HS-27A (cell line): ENCODE data around the gene OR2T35.

Experiments
- DNase-seq: peaks from one replicate; pipeline ENCODE4 v3.0.0-alpha.2; 2012; ENCODE audit warnings: low read depth, missing footprints

OR2T35 gene

GRCh38 chr1:248625971-248626370, 19.1 kb downstream of the OR2T35 start:
- DNase-seq = no peak

GRCh38 chr1:248625166-248625565, 19.9 kb downstream of the OR2T35 start:
- no peak for DNase-seq

- no peak for DNase-seq
Measured at GRCh38 chr1:248622570-248623001, 22.5 kb downstream of the OR2T35 start.

GRCh38 chr1:248621770-248622169, 23.3 kb downstream of the OR2T35 start:
- DNase-seq = no peak

- no peak for DNase-seq
Measured at GRCh38 chr1:248618878-248619277, 26.2 kb downstream of the OR2T35 start.

- no peak for DNase-seq
Measured at GRCh38 chr1:248618119-248618518, 27.0 kb downstream of the OR2T35 start.

GRCh38 chr1:248613742-248614141, 31.3 kb downstream of the OR2T35 start:
- no peak for DNase-seq

- no peak for DNase-seq
Measured at GRCh38 chr1:248611883-248612414, 33.1 kb downstream of the OR2T35 start.

- DNase-seq = no peak
Measured at GRCh38 chr1:248610301-248610700, 34.8 kb downstream of the OR2T35 start.

GRCh38 chr1:248599396-248599795, 45.7 kb downstream of the OR2T35 start:
- DNase-seq = no peak

- no peak for DNase-seq
Measured at GRCh38 chr1:248597589-248597988, 47.5 kb downstream of the OR2T35 start, which contains the start of gene OR2T10. TSS of gene OR2T10 (minus strand) at chr1:248597700. CDS start at chr1:248593768, 3,932 bp downstream.

GRCh38 chr1:248596615-248597014, 48.5 kb downstream of the OR2T35 start:
- no peak for DNase-seq

- DNase-seq = no peak
Measured at GRCh38 chr1:248593226-248593625, 51.9 kb downstream of the OR2T35 start.

- no peak for DNase-seq
Measured at GRCh38 chr1:248592655-248593054, 52.4 kb downstream of the OR2T35 start.

GRCh38 chr1:248590055-248590454, 55.0 kb downstream of the OR2T35 start:
- DNase-seq = no peak

GRCh38 chr1:248589334-248589733, 55.7 kb downstream of the OR2T35 start:
- no peak for DNase-seq
